SK-N-SH treated with all-trans-retinoic acid at 6 μM for 48 hours (cell line): ENCODE data around the gene CEACAM21.

Experiments used
- CSRNP3 ChIP-seq: fragments of 250-450 bp; sonication (Bioruptor Pico); IDR thresholded peaks from 2 replicates; pipeline ENCODE4 v1.5.1; 2021; ENCODE audit warnings: mild to moderate bottlenecking, moderate library complexity
- ISL1 ChIP-seq: fragments of 250-450 bp; sonication (Bioruptor Pico); IDR thresholded peaks from 2 replicates; pipeline ENCODE4 v2.1.2; 2022; ENCODE audit warnings: mild to moderate bottlenecking, moderate library complexity
- PATZ1 ChIP-seq: fragments of 250-450 bp; sonication (Bioruptor Pico); IDR thresholded peaks from 2 replicates; pipeline ENCODE4 v1.8.0; 2020; ENCODE audit warnings: mild to moderate bottlenecking, moderate library complexity, borderline replicate concordance
- PPARA ChIP-seq: fragments of 250-450 bp; sonication (Bioruptor Pico); IDR thresholded peaks from 2 replicates; pipeline ENCODE4 v1.5.0; 2020; ENCODE audit warnings: mild to moderate bottlenecking, borderline replicate concordance
- RARB ChIP-seq: fragments of 250-450 bp; sonication (Bioruptor Pico); IDR thresholded peaks from 2 replicates; pipeline ENCODE4 v1.8.0; 2021; ENCODE audit warnings: mild to moderate bottlenecking, moderate library complexity
- TOX ChIP-seq: fragments of 250-450 bp; sonication (Bioruptor Pico); IDR thresholded peaks from 2 replicates; pipeline ENCODE4 v1.8.0; 2021; ENCODE audit warnings: mild to moderate bottlenecking, moderate library complexity, borderline replicate concordance
- ZFP3 ChIP-seq: fragments of 250-450 bp; sonication (Bioruptor Pico); IDR thresholded peaks from 2 replicates; pipeline ENCODE4 v1.5.0; 2020; ENCODE audit warnings: mild to moderate bottlenecking, moderate library complexity
- ZFP30 ChIP-seq: fragments of 450-650 bp; formaldehyde crosslinking; IDR thresholded peaks from 2 replicates; pipeline ENCODE4 v1.5.0; 2022; ENCODE audit warnings: mild to moderate bottlenecking, moderate library complexity
- ZNF565 ChIP-seq: fragments of 450-650 bp; formaldehyde crosslinking; conservative IDR thresholded peaks from 2 replicates; pipeline ENCODE4 v1.5.0; 2020; ENCODE audit warnings: low read depth, mild to moderate bottlenecking, moderate library complexity
- TF ChIP-seq, protein P1 (sequence below): fragments of 250-450 bp; sonication (Bioruptor Pico); IDR thresholded peaks from 2 replicates; pipeline ENCODE4 v1.5.1; 2020; ENCODE audit warnings: low read depth, mild to moderate bottlenecking, moderate library complexity

- TF ChIP-seq CSRNP3 (CRISPR knock-in tag), result no peak
- no peak for TF ChIP-seq RARB (CRISPR knock-in tag)
- no peak for TF ChIP-seq TOX (CRISPR knock-in tag)
- TF ChIP-seq, protein P1, sequence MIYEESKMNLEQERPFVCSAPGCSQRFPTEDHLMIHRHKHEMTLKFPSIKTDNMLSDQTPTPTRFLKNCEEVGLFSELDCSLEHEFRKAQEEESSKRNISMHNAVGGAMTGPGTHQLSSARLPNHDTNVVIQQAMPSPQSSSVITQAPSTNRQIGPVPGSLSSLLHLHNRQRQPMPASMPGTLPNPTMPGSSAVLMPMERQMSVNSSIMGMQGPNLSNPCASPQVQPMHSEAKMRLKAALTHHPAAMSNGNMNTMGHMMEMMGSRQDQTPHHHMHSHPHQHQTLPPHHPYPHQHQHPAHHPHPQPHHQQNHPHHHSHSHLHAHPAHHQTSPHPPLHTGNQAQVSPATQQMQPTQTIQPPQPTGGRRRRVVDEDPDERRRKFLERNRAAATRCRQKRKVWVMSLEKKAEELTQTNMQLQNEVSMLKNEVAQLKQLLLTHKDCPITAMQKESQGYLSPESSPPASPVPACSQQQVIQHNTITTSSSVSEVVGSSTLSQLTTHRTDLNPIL (CRISPR knock-in tag), result no peak
- TF ChIP-seq PPARA (CRISPR knock-in tag), result no peak
- no peak for TF ChIP-seq ISL1 (CRISPR knock-in tag)
- no peak for TF ChIP-seq ZNF565 (CRISPR knock-in tag)
- TF ChIP-seq PATZ1, result no peak
- no peak for TF ChIP-seq ZFP3
- no peak for TF ChIP-seq ZFP30 (CRISPR knock-in tag)
Measured at GRCh38 chr19:41587101-41587837, 11.3 kb downstream of the CEACAM21 start.
